T-helper 2 cell treated with Interferon-gamma antibody and Interleukin-4, amounts not matched to agents 100 ng/mL and 5 ng/mL, for 36 hours (primary cell): ENCODE results near the gene HDHD2. TPM values are rescaled to one million over a fixed set of nuclear protein-coding genes. Genes with fewer than 3 reads are reported as not detected.
"Not testable (repeated sequence)": the region's sequence is repeated elsewhere in the genome, so short reads cannot be mapped to it uniquely, and the experiment has no call there.

ENCODE experiments used
- intact Hi-C: fragments of 100-400 bp; cut with micrococcal nuclease; formaldehyde crosslinking; loops from one replicate; pipeline ENCODE4 v1.15.1; 2023
- total RNA-seq: library from RNA; stranded (reverse); gene quantifications from 2 replicates; pipeline ENCODE4 v1.2.3, GENCODE V29; 2022

Gene HDHD2, protein sequence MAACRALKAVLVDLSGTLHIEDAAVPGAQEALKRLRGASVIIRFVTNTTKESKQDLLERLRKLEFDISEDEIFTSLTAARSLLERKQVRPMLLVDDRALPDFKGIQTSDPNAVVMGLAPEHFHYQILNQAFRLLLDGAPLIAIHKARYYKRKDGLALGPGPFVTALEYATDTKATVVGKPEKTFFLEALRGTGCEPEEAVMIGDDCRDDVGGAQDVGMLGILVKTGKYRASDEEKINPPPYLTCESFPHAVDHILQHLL
- 40.3 and 41.0 TPM in 2 replicates for total RNA-seq

DNA sequence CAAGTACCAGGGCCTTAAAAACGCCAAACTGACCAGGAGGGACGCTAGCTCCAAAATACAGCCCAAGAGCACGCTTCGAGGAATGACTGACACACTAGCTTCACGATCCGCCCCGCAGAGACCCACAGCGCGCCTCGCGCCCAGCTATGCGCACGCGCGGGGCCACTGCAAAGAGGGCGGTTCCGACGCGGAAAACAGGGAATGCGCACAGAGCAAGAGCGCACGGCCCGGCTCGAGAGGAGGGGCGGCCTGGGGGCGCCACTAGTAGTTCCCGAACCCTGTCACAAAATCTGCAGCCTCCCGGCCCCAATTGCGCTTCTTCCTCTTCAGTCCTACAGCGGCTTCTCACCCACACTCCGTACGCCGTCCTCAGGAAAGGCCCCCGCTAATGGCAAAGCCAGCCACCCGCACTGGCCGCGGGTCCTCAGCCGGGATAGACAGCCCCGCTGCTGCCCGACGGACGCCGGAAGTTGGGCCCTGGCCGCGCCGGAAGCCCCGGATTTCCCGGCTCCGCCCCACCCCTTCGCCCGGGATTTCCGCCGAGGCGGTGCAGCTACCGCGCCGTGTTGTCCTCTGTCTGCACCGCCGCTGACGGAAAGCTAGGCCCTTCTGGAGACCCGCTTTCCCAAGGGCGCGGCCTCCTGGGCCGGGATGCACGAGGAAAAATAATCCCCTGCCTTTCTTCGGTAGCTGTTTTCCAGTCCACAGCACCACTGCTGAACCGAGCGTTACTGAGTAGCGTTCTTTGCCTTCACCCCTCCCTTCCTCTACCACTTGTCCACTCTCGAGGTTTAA is at the start of gene HDHD2:
TSS of gene HDHD2 (minus strand) at position 472 of the 795 bp plus-strand sequence. CDS start 14,061 bp downstream, outside the sequence.
- intact Hi-C loops, result loop anchor here (1.0 to 10.0 kb wide), 4 partner anchors 26 to 895 kb away; partner anchors contain the start of gene IER3IP1

DNA sequence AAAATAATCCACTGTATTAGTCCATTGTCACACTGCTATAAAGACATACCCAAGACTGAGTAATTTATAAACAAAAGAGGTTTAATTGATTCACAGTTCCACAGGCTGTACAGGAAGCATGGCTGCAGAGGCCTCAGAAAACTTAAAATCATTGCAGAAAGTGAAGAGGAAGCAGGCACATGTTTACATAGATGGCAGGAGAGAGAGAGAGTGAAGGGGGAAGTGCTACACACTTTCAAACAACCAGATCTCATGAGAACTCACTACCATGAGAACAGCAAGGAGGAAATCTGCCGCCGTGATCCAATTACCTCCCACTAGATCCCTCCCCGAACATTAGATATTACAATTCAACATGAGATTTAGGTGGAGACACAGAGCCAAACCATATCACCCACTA is 45.7 kb upstream of the HDHD2 start:
- intact Hi-C loops, result not testable (repeated sequence)

DNA sequence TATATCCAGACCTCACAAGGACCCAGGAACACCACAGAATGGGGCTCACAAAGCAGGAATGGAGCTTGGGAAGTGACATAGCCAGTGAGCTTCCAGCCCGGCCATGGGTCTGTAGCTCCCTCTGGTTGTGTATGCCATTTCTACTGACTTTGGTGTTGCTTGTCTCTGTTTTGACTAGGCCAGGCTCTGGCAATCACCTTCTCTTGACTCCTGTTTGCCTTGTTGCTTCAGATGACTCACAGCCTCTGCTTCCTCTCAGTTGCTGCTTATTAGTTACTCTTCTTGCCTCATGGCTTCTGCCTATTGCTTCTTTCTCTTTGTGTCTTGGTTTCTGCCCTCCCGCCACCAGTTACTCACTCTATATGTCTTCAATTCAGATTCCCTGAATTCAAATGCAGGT is 41.7 kb upstream of the HDHD2 start:
- intact Hi-C loops, result no loop called here

DNA sequence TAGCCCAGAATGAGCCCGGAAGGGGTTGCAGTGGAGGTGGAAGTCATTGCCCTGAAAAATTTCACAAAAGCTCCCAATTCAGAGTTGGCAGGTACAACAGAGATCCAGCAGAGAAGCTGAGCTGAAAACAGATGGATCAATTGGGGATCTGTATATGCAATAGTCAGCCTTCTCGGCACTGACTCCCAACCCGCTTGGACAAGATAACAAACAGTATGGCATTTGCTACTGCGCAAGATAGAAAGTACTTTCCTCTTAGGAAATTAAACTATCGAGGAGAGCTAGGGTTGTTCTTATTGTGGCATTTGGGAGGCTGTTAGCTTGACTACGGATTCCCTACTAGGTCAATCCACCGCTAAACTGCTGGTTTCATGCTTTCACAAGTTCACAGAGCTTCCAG is 37.4 kb upstream of the HDHD2 start:
- intact Hi-C loops, result no loop called here

DNA sequence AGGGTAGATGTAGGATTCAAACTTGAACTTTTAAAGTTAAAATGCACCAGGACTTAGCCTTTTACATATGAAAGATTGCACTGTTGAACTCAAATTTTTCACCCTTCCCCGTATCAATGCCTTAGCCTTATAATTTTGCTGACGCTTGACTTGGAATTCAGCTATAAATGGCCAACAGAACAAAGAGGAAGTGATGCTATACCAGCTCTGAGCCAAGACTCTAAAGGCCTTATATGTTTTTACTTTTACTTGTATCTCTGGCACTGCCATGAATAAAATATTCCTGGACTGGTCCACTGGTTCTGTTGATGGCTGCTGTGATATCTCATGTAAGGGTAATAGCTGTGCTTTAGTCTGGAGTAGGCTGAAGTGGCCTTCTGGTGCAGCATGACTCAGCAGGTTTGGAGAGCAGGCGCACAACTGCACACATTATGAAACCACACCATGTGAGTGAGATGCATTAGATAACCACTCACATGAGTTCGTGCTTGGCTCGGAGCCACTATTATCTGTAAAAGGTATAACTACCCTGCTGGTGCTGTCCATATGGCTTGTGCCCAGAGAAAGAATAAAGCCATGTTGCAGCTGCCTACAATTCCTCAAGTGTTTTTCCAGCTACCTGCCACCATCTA is 34.2 kb upstream of the HDHD2 start:
- intact Hi-C loops, result no loop called here

DNA sequence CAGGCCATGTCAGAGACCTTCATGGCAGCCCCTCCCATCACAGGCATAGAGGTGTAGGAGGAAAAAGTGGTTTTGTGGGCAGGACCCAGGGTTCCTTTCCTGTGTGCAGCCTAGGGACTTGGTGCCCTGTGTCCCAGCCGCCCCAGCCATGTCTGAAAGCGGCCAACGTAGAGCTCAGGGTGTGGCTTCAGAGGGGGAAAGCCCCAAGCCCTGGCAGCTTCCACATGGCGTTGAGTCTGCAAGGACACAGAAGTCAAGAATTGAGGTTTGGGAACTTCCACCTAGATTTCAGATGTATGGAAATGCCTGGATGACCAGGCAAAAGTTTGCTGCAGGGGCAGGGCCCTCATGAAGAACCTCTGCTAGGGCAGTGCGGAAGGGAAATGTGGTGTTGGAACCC is 31.9 kb upstream of the HDHD2 start:
- intact Hi-C loops, result not testable (repeated sequence)

DNA sequence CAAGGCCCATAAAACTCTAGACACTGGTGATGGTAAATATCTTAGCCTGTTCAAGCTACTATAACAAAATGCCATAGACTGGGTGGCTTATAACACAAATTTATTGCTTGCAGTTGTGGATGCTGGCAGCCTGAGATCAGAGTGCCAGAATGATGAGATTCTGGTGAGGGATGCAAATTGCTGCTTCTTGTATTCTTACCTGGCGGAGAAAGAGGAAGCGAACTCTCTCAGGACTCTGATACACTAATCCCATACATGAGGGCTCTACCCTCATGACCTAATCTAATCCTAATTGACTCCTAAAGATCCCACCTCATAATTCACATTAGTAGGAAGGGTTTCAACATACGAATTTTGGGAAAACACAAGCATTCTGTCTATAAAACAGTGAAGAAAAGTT is 30.5 kb upstream of the HDHD2 start:
- intact Hi-C loops, result no loop called here

DNA sequence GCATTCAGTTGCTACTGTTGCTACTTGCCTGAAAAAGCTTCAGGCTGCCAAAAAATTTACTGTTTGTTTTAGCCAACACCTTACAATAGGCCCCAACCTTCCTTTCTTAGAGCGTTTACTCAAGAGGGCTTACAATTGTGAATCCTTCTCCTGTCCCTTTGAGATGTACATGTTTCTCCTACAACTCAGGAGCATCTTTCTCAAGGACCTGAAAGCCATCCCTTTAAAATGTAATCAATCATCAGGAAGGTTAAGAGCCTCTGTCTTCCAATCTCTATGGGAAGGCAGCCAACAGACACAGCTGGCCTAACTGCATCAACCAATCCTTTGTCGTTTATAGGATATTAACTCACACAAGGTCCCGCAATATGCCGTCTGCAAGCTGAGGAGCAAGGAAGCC is 29.2 kb upstream of the HDHD2 start:
- intact Hi-C loops, result loop anchor here (10.0 kb wide), 1 partner anchor 265 kb away; the partner anchor contains the start of genes KATNAL2 and PIAS2

DNA sequence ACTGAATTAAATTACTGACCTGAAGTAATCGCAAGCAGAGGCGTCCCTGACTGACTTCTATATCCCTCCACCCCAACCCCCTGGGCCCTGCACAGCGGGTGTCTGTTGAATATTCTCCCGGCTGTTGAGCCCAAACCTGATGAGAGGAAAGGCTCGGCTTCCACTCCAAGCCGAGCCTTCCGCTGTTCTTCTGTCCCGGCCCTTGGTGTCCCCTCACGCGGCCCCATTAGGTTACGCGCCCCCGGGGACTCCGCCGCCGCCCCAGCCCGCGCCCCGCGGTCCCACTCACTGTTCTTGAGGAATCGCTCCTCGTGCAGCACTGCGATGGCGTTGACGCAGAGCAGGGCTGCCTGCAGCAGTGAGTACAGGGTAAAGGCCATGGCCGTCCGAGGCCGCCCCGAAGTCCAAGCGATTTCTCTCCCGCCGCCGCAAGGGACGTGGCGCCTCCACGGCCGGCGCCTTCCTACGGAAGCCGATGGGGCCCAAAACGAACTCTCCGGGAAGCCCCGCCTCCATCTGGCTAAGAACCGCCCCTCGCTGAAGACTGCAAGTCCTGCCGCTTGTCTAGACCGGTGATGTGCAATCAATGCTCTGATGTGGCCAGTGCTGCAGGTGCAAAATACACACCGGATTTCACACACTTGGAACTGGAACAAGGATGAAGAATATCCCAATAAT is 25.7 kb upstream of the HDHD2 start, which contains the start of gene IER3IP1:
TSS of gene IER3IP1 (minus strand) at position 467 of the 678 bp plus-strand sequence. CDS start at position 380, 87 bp downstream.
- intact Hi-C loops, result loop anchor here (1.0 to 10.0 kb wide), 2 partner anchors 26 to 261 kb away; partner anchors contain the start of genes HDHD2, KATNAL2 and PIAS2

DNA sequence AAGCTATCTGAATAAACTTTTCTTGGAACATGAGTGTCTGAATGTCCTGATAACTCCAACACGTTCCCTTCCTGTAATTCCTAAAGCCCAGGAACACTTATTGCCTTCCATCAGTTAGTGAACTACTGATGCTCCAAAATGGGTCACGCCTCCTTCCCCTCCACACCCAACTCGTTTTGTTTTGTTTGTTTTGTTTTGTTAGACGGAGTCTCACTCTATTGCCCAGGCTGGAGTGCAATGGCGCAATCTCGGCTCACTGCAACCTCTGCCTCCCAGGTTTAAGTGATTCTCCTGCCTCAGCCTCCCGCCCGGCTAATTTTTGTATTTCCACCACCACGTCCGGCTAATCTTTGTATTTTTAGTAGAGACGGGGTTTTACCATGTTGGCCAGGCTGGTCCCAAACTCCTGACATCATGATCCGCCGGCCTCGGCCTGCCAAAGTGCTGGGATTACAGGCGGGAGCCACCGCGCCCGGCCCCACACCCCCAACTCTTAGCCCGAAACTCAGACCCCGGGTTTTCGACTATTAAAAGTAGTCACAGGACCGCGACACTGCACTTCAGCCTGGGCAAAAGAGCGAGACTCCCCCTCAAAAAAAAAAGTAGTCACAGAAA is 25.1 kb upstream of the HDHD2 start:
- intact Hi-C loops, result loop anchor here (10.0 kb wide), 1 partner anchor 261 kb away; the partner anchor contains the start of genes KATNAL2 and PIAS2

DNA sequence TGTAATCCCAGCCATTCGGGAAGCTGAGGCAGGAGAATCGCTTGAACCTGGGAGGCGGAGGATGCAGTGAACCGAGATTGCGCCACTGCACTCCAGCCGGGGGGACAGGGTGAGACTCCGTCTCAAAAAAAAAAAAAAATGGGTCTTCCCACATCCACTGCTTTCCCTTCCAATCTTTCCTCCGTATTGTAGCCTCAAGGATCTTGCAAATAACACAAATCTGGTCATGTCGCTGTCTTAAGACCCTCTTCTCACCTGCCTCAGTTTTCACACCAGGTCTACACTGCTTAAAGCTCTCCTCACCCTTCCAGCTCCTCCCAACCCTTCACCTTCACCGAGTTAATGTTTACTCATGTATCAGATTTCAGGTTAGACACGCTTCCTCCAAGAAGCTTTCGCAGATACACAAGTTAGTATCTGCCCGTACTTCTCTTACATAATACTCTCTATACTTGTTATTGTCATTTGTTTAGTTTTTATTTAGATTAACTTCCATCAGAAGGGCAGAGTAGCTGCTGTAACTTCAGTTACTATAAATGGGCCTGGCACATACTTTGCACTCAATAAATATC is 24.3 kb upstream of the HDHD2 start:
- intact Hi-C loops, result loop anchor here (10.0 kb wide), 1 partner anchor 260 kb away; the partner anchor contains the start of genes KATNAL2 and PIAS2

DNA sequence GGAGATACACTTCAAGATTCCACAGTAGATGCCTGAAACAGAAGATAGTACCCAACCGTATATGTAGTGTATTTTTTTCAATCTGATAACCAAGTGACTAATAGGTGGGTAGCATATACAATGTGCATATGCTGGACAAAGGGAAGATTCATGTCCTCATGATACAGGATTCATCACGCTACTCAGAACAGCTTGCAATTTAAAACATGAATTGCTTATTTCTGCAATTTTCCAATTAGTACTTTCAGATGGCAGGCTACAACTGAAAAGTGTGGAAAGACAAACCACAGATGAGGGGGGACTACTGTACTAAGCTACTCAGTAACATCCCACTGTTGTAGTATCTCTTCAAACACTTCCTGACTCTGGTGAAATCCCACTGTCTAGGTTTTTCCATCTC is 22.2 kb upstream of the HDHD2 start:
- intact Hi-C loops, result loop anchor here (10.0 kb wide), 1 partner anchor 258 kb away; the partner anchor contains the start of genes KATNAL2 and PIAS2

DNA sequence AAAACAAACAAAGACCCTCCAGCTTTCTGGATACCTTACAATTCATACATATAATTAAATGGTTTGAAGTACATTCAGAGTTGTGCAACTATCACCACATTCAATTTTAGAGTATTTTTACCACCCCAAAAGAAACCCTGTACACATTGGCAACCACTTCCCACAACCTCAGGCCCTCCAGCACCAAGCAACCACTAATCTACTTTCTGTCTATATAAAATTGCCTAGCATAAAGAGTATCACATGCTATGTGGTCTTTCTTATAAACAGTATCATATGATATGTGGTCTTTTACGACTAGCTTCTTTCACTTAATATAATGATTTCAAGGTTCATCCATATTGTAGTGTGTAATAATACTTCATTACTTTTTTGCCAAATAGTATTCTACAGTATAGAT is 18.6 kb upstream of the HDHD2 start:
- intact Hi-C loops, result no loop called here

DNA sequence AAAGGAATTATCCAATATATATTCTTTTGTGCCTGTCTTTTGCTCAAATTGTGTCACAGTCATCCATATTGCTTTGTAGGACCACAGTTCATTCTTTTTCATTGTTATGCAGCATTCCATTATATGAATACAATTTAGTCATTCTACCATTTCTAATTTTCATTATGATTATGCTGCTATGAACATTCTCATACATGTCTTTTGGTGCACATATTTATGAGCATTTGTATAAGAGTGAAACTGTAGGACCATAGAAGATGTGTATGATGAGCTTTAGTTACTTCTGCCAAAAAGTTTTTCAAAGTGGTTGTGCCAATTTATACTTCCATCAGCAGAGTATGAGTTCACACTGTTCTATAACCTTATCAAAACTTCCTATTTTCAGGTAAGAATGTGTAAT is 18.2 kb upstream of the HDHD2 start:
- intact Hi-C loops, result no loop called here

DNA sequence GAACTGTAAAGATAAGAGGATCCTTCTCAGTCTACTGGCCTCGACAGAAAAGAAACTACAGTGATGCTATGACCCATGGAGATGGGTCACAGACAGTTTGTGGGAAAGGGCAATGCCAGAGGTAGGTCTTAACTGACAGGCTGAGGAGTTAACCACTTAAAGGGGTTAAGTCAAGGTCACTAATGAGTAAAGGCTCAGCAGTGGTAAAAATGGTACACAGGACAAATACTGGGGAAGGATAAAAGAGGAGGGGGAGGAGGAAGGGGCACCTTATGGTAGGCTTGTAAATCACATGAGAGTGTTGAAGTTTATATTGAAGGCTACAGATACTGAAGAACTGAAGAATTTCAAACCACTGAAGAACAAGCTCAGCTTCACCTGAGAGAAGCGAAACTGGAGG is 16.0 kb upstream of the HDHD2 start:
- intact Hi-C loops, result no loop called here

DNA sequence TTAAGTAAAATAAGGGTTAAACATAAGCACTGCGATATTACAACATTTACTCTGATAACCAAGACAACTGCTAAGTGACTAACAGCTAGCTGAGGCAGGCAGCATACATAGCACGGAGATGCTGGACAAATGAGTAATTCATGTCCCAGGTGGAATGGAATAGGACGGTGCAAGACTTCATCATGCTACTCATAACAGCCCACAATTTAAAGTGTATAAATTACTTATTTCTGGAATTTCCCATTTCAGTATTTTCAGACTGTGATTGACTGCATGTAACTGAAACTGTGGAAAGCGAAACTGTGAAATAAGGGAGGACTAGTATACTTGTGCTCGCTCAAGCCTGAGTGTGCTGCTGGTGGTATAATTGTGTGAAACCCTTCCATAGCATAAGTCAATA is 12.9 kb upstream of the HDHD2 start:
- intact Hi-C loops, result no loop called here

DNA sequence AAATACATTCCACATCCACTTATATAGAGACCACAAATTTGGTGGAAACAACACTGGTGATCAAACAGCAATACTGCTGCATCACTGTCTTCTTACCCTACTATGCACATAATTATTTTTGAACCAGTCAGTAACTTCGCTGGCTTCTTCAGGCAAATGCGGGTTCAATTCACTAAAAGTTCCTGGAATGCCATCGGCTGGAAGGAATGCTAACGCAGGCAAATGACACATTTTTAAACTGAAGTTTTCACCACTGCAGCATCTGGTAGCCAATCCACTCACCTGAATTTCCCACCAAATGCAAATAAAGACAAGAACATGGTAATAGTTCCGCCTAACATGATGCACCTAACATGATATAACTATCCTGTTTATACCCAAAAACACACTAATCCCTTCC is 10.0 kb upstream of the HDHD2 start:
- intact Hi-C loops, result no loop called here

DNA sequence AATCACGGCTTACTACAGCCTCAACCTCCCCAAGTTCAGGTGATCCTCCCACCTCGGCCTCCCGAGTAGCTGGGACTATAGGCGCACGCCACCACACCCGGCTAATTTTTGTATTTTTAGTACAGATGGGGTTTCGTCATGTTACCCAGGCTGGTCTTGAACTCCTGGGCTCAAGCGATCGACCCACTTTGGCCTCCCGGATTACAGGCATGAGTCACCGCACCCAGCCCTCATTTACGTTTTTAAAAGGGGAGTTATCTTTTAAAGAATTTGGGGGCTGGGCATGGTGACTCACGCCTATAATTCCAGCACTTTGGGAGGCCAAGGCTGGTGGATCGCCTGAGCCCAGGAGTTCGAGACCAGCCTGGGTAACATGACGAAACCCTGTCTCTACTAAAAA is 8.1 kb upstream of the HDHD2 start:
- intact Hi-C loops, result loop anchor here (10.0 kb wide), 1 partner anchor 904 kb away; no protein-coding TSS in a partner anchor

DNA sequence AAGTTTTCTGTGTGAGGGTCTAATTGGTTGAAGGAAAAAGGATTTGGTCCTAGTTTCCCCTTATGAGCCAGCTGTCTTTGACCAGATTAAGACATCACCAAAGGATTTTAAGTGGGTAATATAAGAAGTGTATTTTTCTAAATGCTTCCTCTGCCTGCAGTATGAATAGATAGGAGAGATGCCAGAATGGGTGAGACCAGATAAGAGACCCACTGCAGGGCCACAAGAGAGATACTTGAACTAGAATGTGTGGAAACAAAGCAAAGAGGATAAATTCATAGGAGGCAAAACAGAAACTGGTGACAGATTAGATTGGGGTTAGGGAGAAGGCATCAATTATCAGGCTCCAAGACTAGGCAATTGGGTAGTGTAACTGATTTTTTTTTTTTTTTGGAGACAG is 1.1 kb upstream of the HDHD2 start:
- intact Hi-C loops, result loop anchor here (10.0 kb wide), 1 partner anchor 897 kb away; no protein-coding TSS in a partner anchor

DNA sequence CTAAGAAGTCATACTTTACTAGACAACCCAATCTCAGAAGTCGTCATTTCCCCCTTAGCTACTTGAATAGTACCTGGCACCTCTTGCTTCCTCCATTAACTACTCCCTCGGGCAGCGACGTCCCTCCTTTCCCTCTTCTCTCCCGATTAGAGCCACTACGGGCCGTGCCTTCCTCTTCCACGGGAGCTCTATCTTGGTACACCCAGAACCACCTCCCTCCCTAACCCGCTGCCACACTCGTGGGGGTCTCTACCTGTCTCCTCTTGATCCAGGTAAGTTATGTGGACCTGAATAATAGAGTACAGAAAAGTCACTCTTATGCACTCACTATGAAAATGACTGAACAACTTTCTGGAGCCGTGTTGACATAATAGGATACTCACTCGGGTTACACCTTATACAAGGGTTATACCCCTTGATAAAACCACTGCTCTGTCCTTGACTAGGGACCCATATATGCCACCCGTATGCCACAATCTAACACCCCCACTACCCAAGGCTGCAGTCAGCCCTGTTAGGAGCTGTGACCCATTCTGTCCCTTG is 595 bp upstream of the HDHD2 start:
- intact Hi-C loops, result loop anchor here (1.0 to 10.0 kb wide), 4 partner anchors 25 to 896 kb away; partner anchors contain the start of gene IER3IP1
